Neural cell (in vitro differentiated cells): ENCODE results near the gene DGKD.

ENCODE experiments used
- EZH2 ChIP-seq: fragments of 200-600, 300-800 bp; shearing (Covaris generic), sonication (generic); IDR thresholded peaks from 2 replicates; pipeline ENCODE4 v1.6.1; 2014; ENCODE audit warnings: antibody characterized with exemption, low read length, borderline replicate concordance, mild to moderate bottlenecking; ENCODE audit not compliant: insufficient read depth, poor library complexity, severe bottlenecking
- POLR2AphosphoS5 ChIP-seq: IDR thresholded peaks from 2 replicates; pipeline ENCODE4 v1.6.1; 2012
- RAD21 ChIP-seq: fragments of 450-650 bp; conservative IDR thresholded peaks from 2 replicates; pipeline ENCODE4 v1.6.1; 2014; ENCODE audit warnings: antibody characterized with exemption, mild to moderate bottlenecking, moderate library complexity
- SMC3 ChIP-seq: fragments of 450-650 bp; conservative IDR thresholded peaks from 2 replicates; pipeline ENCODE4 v1.6.1; 2014; ENCODE audit warnings: antibody characterized with exemption, mild to moderate bottlenecking, moderate library complexity; ENCODE audit not compliant: poor library complexity
- TAF1 ChIP-seq: IDR thresholded peaks from 2 replicates; pipeline ENCODE4 v1.6.1; 2012; ENCODE audit warnings: low read depth
- TF ChIP-seq, protein P1 (sequence below): fragments of 450-650 bp; IDR thresholded peaks from 2 replicates; pipeline ENCODE4 v1.5.1; 2014; ENCODE audit warnings: antibody characterized with exemption, mild to moderate bottlenecking, moderate library complexity; ENCODE audit not compliant: poor library complexity, severe bottlenecking

DNA sequence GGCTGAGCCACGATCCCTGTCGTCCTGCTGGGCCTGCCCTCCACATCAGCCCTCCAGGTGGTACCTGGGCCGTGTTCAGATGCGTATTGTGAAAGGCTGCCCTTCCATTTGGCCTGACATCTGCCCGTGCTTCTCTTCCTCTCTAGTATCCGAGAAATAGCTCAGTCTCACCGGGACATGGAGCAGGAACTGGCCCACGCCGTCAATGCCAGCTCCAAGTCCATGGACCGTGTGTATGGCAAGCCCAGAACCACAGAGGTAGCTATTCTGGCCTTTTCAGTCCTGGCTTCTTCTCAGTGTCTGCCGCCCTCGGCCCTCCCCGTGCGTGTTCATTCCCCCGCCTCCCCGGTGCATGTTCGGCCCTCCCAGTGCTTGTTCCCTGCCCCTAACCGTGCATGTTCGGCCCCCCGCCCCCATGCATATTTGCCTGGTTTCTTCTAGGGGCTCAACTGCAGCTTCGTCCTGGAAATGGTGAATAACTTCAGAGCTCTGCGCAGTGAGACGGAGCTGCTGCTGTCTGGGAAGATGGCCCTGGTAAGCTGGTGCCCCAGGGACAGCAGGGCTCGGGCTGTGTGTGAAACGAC lies 108.0 kb downstream of the DGKD start:
- TF ChIP-seq EZH2 (no peak), TAF1 (no peak), POLR2AphosphoS5 (no peak), RAD21 (no peak), SMC3 (no peak)
- TF ChIP-seq, protein P1, sequence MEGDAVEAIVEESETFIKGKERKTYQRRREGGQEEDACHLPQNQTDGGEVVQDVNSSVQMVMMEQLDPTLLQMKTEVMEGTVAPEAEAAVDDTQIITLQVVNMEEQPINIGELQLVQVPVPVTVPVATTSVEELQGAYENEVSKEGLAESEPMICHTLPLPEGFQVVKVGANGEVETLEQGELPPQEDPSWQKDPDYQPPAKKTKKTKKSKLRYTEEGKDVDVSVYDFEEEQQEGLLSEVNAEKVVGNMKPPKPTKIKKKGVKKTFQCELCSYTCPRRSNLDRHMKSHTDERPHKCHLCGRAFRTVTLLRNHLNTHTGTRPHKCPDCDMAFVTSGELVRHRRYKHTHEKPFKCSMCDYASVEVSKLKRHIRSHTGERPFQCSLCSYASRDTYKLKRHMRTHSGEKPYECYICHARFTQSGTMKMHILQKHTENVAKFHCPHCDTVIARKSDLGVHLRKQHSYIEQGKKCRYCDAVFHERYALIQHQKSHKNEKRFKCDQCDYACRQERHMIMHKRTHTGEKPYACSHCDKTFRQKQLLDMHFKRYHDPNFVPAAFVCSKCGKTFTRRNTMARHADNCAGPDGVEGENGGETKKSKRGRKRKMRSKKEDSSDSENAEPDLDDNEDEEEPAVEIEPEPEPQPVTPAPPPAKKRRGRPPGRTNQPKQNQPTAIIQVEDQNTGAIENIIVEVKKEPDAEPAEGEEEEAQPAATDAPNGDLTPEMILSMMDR = no peak
